ENCODE data around the gene UBE2D1. TPM values are rescaled to one million over a fixed set of nuclear protein-coding genes. Genes with fewer than 3 reads are reported as not detected.

Gene UBE2D1
- total and polyA plus RNA-seq, 2 donors (not counting 3 experiments of a cell fraction or from before 2014, with no cell fraction given) = 13.5 to 14.5 TPM

GRCh38 chr10:58385784-58386112 is 50.9 kb downstream of the UBE2D1 start:
- H3K4me3 ChIP-seq (replicated peaks in 1 of 3; ENCODE audit: insufficient read depth in 1 of 3, low read depth in 1 of 3, low read length in 3 of 3) = peak overlapping the region; percentile 53 to 90 (median 64)
- H4K20me1 ChIP-seq (replicated peaks; ENCODE audit: control insufficient read depth, extremely low read depth, insufficient read depth, low read length) = no peaks in the 10 kb centered on the region
- FAIRE-seq = no peak
- H3K9me3 ChIP-seq (replicated peaks; ENCODE audit: control insufficient read depth, insufficient read depth, low read length) = no peaks in the 10 kb centered on the region
- H2AFZ ChIP-seq (ENCODE audit: low read depth, low read length) = peak overlapping the region; percentile 72
- peaks cover 3 to 14% of the 10 kb centered on the region in 2 experiments for H3K36me3 ChIP-seq (ENCODE audit: control insufficient read depth in 2 of 2, extremely low read depth in 1 of 2, insufficient read depth in 2 of 2, low read length in 2 of 2)
- ChIA-PET CTCF (interaction anchor here (1.3 to 2.8 kb wide), 8 partner anchors 9 to 94 kb away, joined by 3 to 40 read pairs (median 6); no protein-coding TSS in a partner anchor), POLR2A (interaction anchor here (2.6 kb wide), 1 partner anchor 50 kb away, joined by 6 read pairs; the partner anchor contains the start of gene UBE2D1)
- peak overlapping the region; percentile 26 for H3K27ac ChIP-seq (ENCODE audit: insufficient read depth, low read depth, low read length)
- H3K27me3 ChIP-seq (ENCODE audit: control insufficient read depth in 2 of 2, insufficient read depth in 2 of 2, low read length in 2 of 2) = no peaks in the 10 kb centered on the region
- H3K4me2 ChIP-seq (ENCODE audit: insufficient read depth, low read length) = peak overlapping the region; percentile 90
- DNase-seq (ENCODE audit: low read depth, low spot score) = no peak
- BruUV-seq (replicated peaks) = no TSS peak
- H3K9me1 ChIP-seq (replicated peaks; ENCODE audit: control insufficient read depth, extremely low read depth, insufficient read depth, low read length) = no peaks in the 10 kb centered on the region
- TF ChIP-seq FOS (IDR thresholded peaks at IDR 0.05; ENCODE audit: borderline replicate concordance, insufficient read depth, low read length) (no peak), MYC (IDR thresholded peaks at IDR 0.05; ENCODE audit: low read depth, low read length) (no peak)
- TF ChIP-seq, protein P1, sequence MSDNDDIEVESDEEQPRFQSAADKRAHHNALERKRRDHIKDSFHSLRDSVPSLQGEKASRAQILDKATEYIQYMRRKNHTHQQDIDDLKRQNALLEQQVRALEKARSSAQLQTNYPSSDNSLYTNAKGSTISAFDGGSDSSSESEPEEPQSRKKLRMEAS (IDR thresholded peaks at IDR 0.05; ENCODE audit: insufficient read depth, insufficient read length) = no peak
- peak overlapping the region; percentile 78 for H3K9ac ChIP-seq (replicated peaks; ENCODE audit: extremely low read depth, insufficient read depth, low read length)
- intact Hi-C loops (cut with micrococcal nuclease) = loop anchor here (1.0 to 2.0 kb wide), 4 partner anchors 10 to 209 kb away; no protein-coding TSS in a partner anchor
- H3K79me2 ChIP-seq (ENCODE audit: control insufficient read depth, insufficient read depth, low read length) = peaks cover 34% of the 10 kb centered on the region
- peaks cover 16% of the 10 kb centered on the region for H3K4me1 ChIP-seq (ENCODE audit: control insufficient read depth, extremely low read depth, insufficient read depth, low read length)
- dilution Hi-C loops (cut with MboI; ENCODE audit: extremely low pct_ligation_motif_present, low sequenced_read_pairs) = no loop called here

DNA sequence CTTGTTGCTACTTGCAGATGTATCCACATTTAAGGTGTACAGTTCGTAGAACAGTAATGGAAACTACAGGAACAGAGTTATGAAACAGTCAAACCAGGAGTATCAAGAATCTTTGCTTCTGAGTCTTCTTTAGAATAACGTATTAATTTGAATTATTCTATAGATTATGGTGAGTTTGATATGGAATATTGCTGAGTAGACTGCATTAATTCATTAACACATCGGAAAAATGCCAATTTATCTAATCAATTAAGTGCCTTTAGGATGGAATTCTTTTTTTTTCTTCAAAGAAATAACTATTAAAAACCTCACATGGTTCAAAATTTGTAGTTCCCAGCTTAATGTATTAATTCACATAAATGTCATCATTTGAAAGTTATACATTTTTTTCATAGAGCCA is 54.2 kb downstream of the UBE2D1 start:
- H4K20me1 ChIP-seq (replicated peaks; ENCODE audit: control insufficient read depth, extremely low read depth, insufficient read depth, low read length) = no peaks in the 10 kb centered on the region
- H3K4me2 ChIP-seq (ENCODE audit: insufficient read depth, low read length) = no peak overlapping the region
- FAIRE-seq (no peak), DNase-seq (ENCODE audit: low read depth, low spot score) (no peak)
- POLR2A ChIA-PET = no interaction called here
- no peaks in the 10 kb centered on the region for H3K9me3 ChIP-seq (replicated peaks; ENCODE audit: control insufficient read depth, insufficient read depth, low read length)
- dilution Hi-C loops (cut with MboI; ENCODE audit: extremely low pct_ligation_motif_present, low sequenced_read_pairs) (no loop called here), intact Hi-C loops (cut with micrococcal nuclease) (no loop called here)
- H3K4me3 ChIP-seq (replicated peaks in 1 of 3; ENCODE audit: insufficient read depth in 1 of 3, low read depth in 1 of 3, low read length in 3 of 3) = no peak overlapping the region
- BruUV-seq (replicated peaks) = no TSS peak
- CTCF ChIA-PET = no interaction called here
- peaks cover 41% of the 10 kb centered on the region for H3K79me2 ChIP-seq (ENCODE audit: control insufficient read depth, insufficient read depth, low read length)
- peaks cover 16% of the 10 kb centered on the region for H3K4me1 ChIP-seq (ENCODE audit: control insufficient read depth, extremely low read depth, insufficient read depth, low read length)
- H3K27ac ChIP-seq (ENCODE audit: insufficient read depth, low read depth, low read length) = no peak overlapping the region
- no peak for TF ChIP-seq MYC (IDR thresholded peaks at IDR 0.05; ENCODE audit: low read depth, low read length)
- TF ChIP-seq POLR2A (IDR thresholded peaks at IDR 0.05; ENCODE audit: low read depth, low read length) = no peak
- no peak for TF ChIP-seq FOS (IDR thresholded peaks at IDR 0.05; ENCODE audit: borderline replicate concordance, insufficient read depth, low read length)
- no peak for TF ChIP-seq EZH2 (IDR thresholded peaks at IDR 0.05; ENCODE audit: borderline replicate concordance, low read depth, low read length, severe bottlenecking)
- TF ChIP-seq JUN (IDR thresholded peaks at IDR 0.05; ENCODE audit: borderline replicate concordance, insufficient read depth, insufficient read length, low read depth) = no peak
- TF ChIP-seq CTCF (IDR thresholded peaks at IDR 0.05; ENCODE audit: extremely low read depth in 1 of 2, insufficient read depth in 1 of 2, low read depth in 1 of 2, low read length in 2 of 2) = no peak
- TF ChIP-seq POLR2AphosphoS5 (IDR thresholded peaks at IDR 0.05; ENCODE audit: insufficient read depth, low read depth, low read length) = no peak
- TF ChIP-seq GATA2 (IDR thresholded peaks at IDR 0.05; ENCODE audit: insufficient read depth, insufficient read length, low read depth, low read length) = no peak
- TF ChIP-seq, protein P1 (IDR thresholded peaks at IDR 0.05; ENCODE audit: insufficient read depth, insufficient read length) = no peak
- no peak overlapping the region for H2AFZ ChIP-seq (ENCODE audit: low read depth, low read length)
- H3K36me3 ChIP-seq (ENCODE audit: control insufficient read depth in 2 of 2, extremely low read depth in 1 of 2, insufficient read depth in 2 of 2, low read length in 2 of 2) = peaks cover 5 to 17% of the 10 kb centered on the region in 2 experiments
- no peaks in the 10 kb centered on the region for H3K27me3 ChIP-seq (ENCODE audit: control insufficient read depth in 2 of 2, insufficient read depth in 2 of 2, low read length in 2 of 2)
- H3K9ac ChIP-seq (replicated peaks; ENCODE audit: extremely low read depth, insufficient read depth, low read length) = no peak overlapping the region
- no peaks in the 10 kb centered on the region for H3K9me1 ChIP-seq (replicated peaks; ENCODE audit: control insufficient read depth, extremely low read depth, insufficient read depth, low read length)
